ENCODE measurements around the gene ZNF672. TPM values are rescaled to one million over a fixed set of nuclear protein-coding genes. Genes with fewer than 3 reads are reported as not detected.

ZNF672 gene
- total RNA-seq, 1 experiment from 2014 or later = 35.8 TPM

GRCh38 chr1:248857749-248858095 is 19.7 kb downstream of the ZNF672 start:
- H3K4me1 Mint-ChIP-seq (ENCODE audit: insufficient read depth, unreplicated experiment) = peaks cover 22% of the 10 kb centered on the region
- ChIA-PET POLR2A (interaction anchor here (0.7 to 9.8 kb wide), 14 partner anchors 11 to 69 kb away, joined by 3 to 234 read pairs (median 6); partner anchors contain the start of genes PGBD2, SH3BP5L and ZNF672), CTCF (interaction anchor here (0.6 to 6.4 kb wide), 20 partner anchors 11 to 158 kb away, joined by 3 to 44 read pairs (median 6); partner anchors contain the start of genes PGBD2 and SH3BP5L)
- peak overlapping the region; percentile 70 for H3K27ac Mint-ChIP-seq (ENCODE audit: low read depth, unreplicated experiment)
- H3K36me3 Mint-ChIP-seq (ENCODE audit: insufficient read depth, unreplicated experiment) = peaks cover 17% of the 10 kb centered on the region
- TF ChIP-seq CTCF (IDR thresholded peaks at IDR 0.05; ENCODE audit: unreplicated experiment) = no peak
- intact Hi-C loops (cut with micrococcal nuclease) = loop anchor here (1.0 kb wide), 5 partner anchors 17 to 67 kb away; partner anchors contain the start of genes PGBD2 and ZNF672
- DNase-seq (ENCODE audit: unreplicated experiment) = no peak
- BruUV-seq (replicated peaks) = no TSS peak
- no peaks in the 10 kb centered on the region for H3K27me3 Mint-ChIP-seq (ENCODE audit: insufficient read depth, unreplicated experiment)
- H3K4me3 Mint-ChIP-seq (ENCODE audit: unreplicated experiment) = peak overlapping the region; percentile 77
- no peaks in the 10 kb centered on the region for H3K9me3 Mint-ChIP-seq (ENCODE audit: unreplicated experiment)

GRCh38 chr1:248858096-248858890 is 20.3 kb downstream of the ZNF672 start:
- no peaks in the 10 kb centered on the region for H3K27me3 Mint-ChIP-seq (ENCODE audit: insufficient read depth, unreplicated experiment)
- H3K4me3 Mint-ChIP-seq (ENCODE audit: unreplicated experiment) = peak overlapping the region; percentile 77
- no peaks in the 10 kb centered on the region for H3K9me3 Mint-ChIP-seq (ENCODE audit: unreplicated experiment)
- peak; percentile 78 for DNase-seq (ENCODE audit: unreplicated experiment)
- peak; percentile 89 for TF ChIP-seq CTCF (IDR thresholded peaks at IDR 0.05; ENCODE audit: unreplicated experiment)
- peaks cover 24% of the 10 kb centered on the region for H3K4me1 Mint-ChIP-seq (ENCODE audit: insufficient read depth, unreplicated experiment)
- intact Hi-C loops (cut with micrococcal nuclease) = loop anchor here (1.0 kb wide), 5 partner anchors 16 to 66 kb away; partner anchors contain the start of genes PGBD2 and ZNF672
- CTCF ChIA-PET = interaction anchor here (0.6 to 6.4 kb wide), 28 partner anchors 9 to 162 kb away, joined by 3 to 44 read pairs (median 5); partner anchors contain the start of genes PGBD2, SH3BP5L and ZNF672
- BruUV-seq (replicated peaks) = TSS peak; percentile 51
- H3K36me3 Mint-ChIP-seq (ENCODE audit: insufficient read depth, unreplicated experiment) = peaks cover 17% of the 10 kb centered on the region
- POLR2A ChIA-PET = interaction anchor here (0.7 to 9.8 kb wide), 21 partner anchors 9 to 154 kb away, joined by 3 to 234 read pairs (median 5); partner anchors contain the start of genes PGBD2, SH3BP5L and ZNF672
- H3K27ac Mint-ChIP-seq (ENCODE audit: low read depth, unreplicated experiment) = peak overlapping the region; percentile 70

- peak; percentile 100 for DNase-seq (ENCODE audit: unreplicated experiment)
- H3K27me3 Mint-ChIP-seq (ENCODE audit: insufficient read depth, unreplicated experiment) = no peaks in the 10 kb centered on the region
- intact Hi-C loops (cut with micrococcal nuclease) = loop anchor here (1.0 kb wide), 5 partner anchors 15 to 65 kb away; partner anchors contain the start of genes PGBD2 and ZNF672
- peaks cover 17% of the 10 kb centered on the region for H3K36me3 Mint-ChIP-seq (ENCODE audit: insufficient read depth, unreplicated experiment)
- peak within 1 kb of the TSS; percentile 77 for H3K4me3 Mint-ChIP-seq (ENCODE audit: unreplicated experiment)
- no peak for TF ChIP-seq CTCF (IDR thresholded peaks at IDR 0.05; ENCODE audit: unreplicated experiment)
- POLR2A ChIA-PET = interaction anchor here (0.6 to 9.8 kb wide), 26 partner anchors 10 to 467 kb away, joined by 3 to 234 read pairs (median 4); partner anchors contain the start of genes PGBD2, SH3BP5L and ZNF672
- H3K4me1 Mint-ChIP-seq (ENCODE audit: insufficient read depth, unreplicated experiment) = peaks cover 31% of the 10 kb centered on the region
- CTCF ChIA-PET = interaction anchor here (0.6 to 6.4 kb wide), 28 partner anchors 8 to 236 kb away, joined by 3 to 44 read pairs (median 5); partner anchors contain the start of genes PGBD2, SH3BP5L and ZNF672
- no peaks in the 10 kb centered on the region for H3K9me3 Mint-ChIP-seq (ENCODE audit: unreplicated experiment)
- H3K27ac Mint-ChIP-seq (ENCODE audit: low read depth, unreplicated experiment) = peak within 1 kb of the TSS; percentile 70
- BruUV-seq (replicated peaks) = TSS peak; percentile 71
These were observed 21.2 kb downstream of the ZNF672 start, which contains the start of gene ZNF692 for GRCh38 chr1:248858891-248859889. TSS of gene ZNF692 (minus strand) at chr1:248859085. CDS start at chr1:248858309, 776 bp downstream.

All from MCF 10A (cell line).